Activated CD4-positive, alpha-beta T cell treated with anti-CD3 and anti-CD28 coated beads, Interleukin-2, amount 50 U/mL, for 1 hour (primary cell): Measurements from ENCODE around the gene CDK11B.
"Not testable (repeated sequence)": the region's sequence is repeated elsewhere in the genome, so short reads cannot be mapped to it uniquely, and the experiment has no call there.

Experiments used
- DNase-seq: peaks from one replicate; pipeline ENCODE4 v3.0.0-alpha.2; 2020

Gene CDK11B

GRCh38 chr1:1658583-1659549 is at the start of gene CDK11B:
TSS of gene CDK11B (minus strand) at chr1:1659004. CDS start at chr1:1657485, 1,519 bp downstream.
- peak; percentile 100 for DNase-seq

- not testable (repeated sequence) for DNase-seq
Measured at GRCh38 chr1:1707897-1708296, 49.1 kb upstream of the CDK11B start.

GRCh38 chr1:1707241-1707640 is 48.4 kb upstream of the CDK11B start:
- not testable (repeated sequence) for DNase-seq

GRCh38 chr1:1705623-1706022 is 46.8 kb upstream of the CDK11B start:
- DNase-seq: not testable (repeated sequence)

- DNase-seq: not testable (repeated sequence)
Measured at GRCh38 chr1:1704284-1704957, 45.6 kb upstream of the CDK11B start.

GRCh38 chr1:1703796-1704195 is 45.0 kb upstream of the CDK11B start:
- no peak for DNase-seq

- DNase-seq: not testable (repeated sequence)
Measured at GRCh38 chr1:1702506-1702905, 43.7 kb upstream of the CDK11B start.

GRCh38 chr1:1700557-1700956 is 41.8 kb upstream of the CDK11B start:
- not testable (repeated sequence) for DNase-seq

GRCh38 chr1:1700067-1700466 is 41.3 kb upstream of the CDK11B start:
- not testable (repeated sequence) for DNase-seq

- DNase-seq: not testable (repeated sequence)
Measured at GRCh38 chr1:1699061-1699460, 40.3 kb upstream of the CDK11B start.

GRCh38 chr1:1697358-1698183 is 38.8 kb upstream of the CDK11B start:
- DNase-seq: not testable (repeated sequence)

- not testable (repeated sequence) for DNase-seq
Measured at GRCh38 chr1:1696431-1697357, 37.9 kb upstream of the CDK11B start.

- peak; percentile 81 for DNase-seq
Measured at GRCh38 chr1:1692714-1693647, 34.2 kb upstream of the CDK11B start, which contains the start of gene SLC35E2B. TSS of gene SLC35E2B (minus strand) at chr1:1692795. CDS start at chr1:1676699, 16,096 bp downstream.

GRCh38 chr1:1692324-1692713 is 33.5 kb upstream of the CDK11B start:
- peak; percentile 52 for DNase-seq

- DNase-seq: not testable (repeated sequence)
Measured at GRCh38 chr1:1691443-1691842, 32.6 kb upstream of the CDK11B start.

- DNase-seq: not testable (repeated sequence)
Measured at GRCh38 chr1:1689526-1689925, 30.7 kb upstream of the CDK11B start.

GRCh38 chr1:1687846-1688245 is 29.0 kb upstream of the CDK11B start:
- DNase-seq: no peak

GRCh38 chr1:1684031-1684681 is 25.4 kb upstream of the CDK11B start:
- DNase-seq: no peak

- DNase-seq: no peak
Measured at GRCh38 chr1:1683104-1683905, 24.5 kb upstream of the CDK11B start.
